CD4-positive, alpha-beta T cell treated with Interleukin-4 for 4 hours (primary cell): ENCODE results near the gene AURKA.

Source experiments
- DNase-seq: peaks from one replicate; pipeline ENCODE4 v3.0.0-alpha.2; 2020

Gene AURKA

DNA sequence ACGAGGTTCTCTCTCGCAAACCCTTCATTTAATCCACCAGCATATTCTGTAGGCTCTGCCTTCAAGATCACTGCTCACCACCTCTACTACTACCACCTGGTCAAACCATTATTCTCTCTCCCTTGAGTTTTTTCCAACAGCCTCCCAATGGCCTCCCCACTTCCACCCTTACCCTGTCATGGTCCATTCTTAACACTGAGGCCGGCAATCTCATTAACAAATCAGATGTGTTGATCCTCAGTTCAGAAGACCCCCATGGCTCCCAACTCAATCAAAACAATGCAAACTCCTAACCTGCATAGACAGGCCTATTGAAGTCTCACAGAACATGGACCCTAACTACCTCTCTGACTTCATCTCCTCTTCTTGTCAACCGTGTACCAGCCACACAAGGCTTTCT, 2.2 kb downstream of the AURKA start:
- no peak for DNase-seq

- DNase-seq = no peak
Observed at GRCh38 chr20:56388882-56389281, 3.1 kb downstream of the AURKA start.

DNA sequence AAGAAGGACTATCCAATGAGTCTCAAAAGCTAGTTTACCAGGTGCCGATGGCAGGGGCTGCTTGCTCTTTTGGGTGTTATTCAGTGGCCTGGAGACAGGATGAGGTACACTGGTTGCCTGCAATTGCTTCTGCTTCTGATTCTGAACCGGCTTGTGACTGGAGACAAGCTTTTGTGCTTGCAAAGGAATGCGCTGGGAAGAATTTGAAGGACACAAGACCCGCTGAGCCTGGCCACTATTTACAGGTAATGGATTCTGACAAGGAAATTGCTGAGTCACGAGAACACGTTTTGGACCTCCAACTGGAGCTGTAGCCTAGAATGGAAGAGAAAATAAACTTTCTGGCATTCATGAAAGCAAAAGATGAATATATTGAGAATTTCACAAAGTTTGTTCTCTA, 5.8 kb downstream of the AURKA start:
- DNase-seq = no peak

- DNase-seq = no peak
Observed at GRCh38 chr20:56385130-56385529, 6.9 kb downstream of the AURKA start.

- no peak for DNase-seq
Observed at GRCh38 chr20:56383334-56383733, 8.7 kb downstream of the AURKA start.

GRCh38 chr20:56382696-56383095, 9.3 kb downstream of the AURKA start:
- DNase-seq = no peak

DNA sequence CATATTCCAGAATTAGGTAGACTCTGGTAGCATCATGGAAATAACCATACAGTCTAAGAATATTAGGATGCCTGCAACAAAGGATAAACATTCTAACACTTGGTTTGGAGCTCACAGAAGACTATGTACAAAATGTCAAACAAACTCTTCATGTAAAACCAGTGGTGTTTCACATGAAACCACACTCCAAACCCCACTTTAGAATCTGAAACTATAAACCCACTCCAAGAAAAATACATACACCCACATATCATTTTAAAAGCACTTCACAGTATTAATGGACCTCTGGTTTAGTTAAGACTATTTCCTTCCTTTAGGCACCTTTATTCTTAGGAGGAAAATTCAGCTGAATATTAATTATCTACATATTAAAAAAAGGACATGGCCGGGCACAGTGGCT, 10.5 kb downstream of the AURKA start:
- no peak for DNase-seq

DNA sequence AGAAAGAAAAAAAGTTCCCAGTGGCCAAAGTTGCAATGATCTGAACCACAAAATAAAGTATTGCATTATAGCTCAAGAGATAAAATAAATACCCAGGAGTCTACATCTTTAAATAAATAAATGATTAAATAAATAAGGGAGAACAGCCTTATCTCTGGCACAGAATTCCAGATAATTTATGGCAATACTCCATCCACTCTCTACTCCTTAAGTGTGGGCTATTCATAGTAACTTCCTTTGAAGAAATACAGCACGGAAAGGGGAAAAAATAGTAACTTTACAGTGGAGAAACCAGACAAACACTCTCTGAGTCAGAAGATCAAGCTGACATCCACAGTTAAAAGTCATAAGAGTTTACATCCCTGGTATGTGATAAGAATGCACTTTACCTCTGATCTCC, 11.6 kb downstream of the AURKA start:
- no peak for DNase-seq

GRCh38 chr20:56378386-56378785, 13.6 kb downstream of the AURKA start:
- no peak for DNase-seq

- DNase-seq = no peak
Observed at GRCh38 chr20:56376331-56376730, 15.7 kb downstream of the AURKA start.

DNA sequence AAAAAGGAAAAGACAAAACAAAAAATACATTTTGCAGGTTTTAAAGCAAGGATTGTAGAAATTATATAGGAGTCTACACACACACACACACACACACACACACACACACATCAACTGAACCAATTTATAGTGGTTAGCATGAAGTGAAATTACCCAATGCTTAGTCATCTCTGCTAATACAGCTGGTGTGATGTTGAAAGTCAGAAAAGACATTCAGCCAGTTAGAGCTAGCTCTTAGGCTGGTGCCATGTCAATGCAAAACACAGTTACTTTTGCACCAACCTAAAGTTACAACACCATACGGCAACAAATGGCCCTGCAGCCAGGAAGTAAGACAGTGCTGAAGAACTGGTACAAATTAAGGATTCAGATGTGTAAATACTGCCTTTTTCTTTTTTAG, 18.1 kb downstream of the AURKA start:
- DNase-seq = peak; percentile 47

- no peak for DNase-seq
Observed at GRCh38 chr20:56372850-56373249, 19.2 kb downstream of the AURKA start.

- no peak for DNase-seq
Observed at GRCh38 chr20:56371977-56372376, 20.0 kb downstream of the AURKA start.

GRCh38 chr20:56369179-56369578, 22.8 kb downstream of the AURKA start:
- DNase-seq = no peak

DNA sequence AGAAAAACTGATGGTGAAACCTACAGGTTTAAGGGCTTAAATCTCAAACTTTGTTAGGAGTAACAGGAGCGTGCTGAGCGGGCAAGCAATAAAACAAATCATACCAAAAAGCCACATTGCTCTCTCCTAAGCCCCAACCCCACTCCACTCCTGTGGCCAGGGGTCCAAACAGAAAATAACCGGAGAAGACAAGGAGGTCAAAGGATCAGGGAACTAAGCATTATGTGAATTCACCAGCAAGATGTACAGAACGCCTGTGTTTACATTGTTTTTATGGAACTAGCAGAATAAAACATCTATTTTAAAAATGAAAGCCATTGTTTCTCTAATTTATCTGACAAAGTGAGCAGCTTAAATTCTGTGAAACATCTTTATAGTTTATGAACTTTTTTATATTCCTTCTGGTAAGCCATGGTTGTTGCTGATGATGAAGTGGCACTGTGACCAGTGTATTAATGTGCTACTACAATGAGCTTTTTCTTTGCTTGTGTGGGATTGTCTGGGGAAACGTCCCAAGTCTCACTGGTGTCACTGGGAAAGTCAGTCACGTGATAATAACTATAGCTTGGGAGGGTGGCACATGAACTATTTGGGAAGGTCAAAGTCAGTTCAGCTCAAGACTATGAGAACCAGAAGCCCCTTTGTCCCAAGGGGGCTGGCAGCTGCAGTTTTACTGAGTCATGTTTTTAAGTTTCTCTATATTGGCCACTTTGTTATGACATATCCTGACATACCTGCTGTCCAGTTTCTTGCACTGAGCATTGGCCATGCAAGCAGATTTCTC, 23.5 kb downstream of the AURKA start:
- no peak for DNase-seq

DNA sequence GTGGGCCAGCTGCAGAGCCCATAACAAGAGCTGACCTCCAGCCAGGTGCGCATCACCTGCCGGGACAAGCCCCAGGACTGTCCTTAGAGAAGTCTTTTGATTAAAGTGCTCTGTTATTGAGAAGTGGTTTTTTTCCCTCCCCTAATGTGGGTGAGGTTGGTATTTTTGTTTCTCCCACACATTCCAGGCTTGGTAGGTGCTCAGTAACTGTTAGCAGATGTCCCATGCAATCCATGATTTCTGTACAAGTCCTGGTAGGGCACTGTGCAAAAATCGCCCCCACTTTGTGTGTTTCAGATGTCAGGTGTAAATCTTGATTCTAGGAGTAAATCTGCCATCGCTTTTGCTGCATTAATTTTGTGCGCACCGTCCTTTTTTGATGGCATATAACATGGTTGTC, 28.5 kb downstream of the AURKA start:
- no peak for DNase-seq

DNA sequence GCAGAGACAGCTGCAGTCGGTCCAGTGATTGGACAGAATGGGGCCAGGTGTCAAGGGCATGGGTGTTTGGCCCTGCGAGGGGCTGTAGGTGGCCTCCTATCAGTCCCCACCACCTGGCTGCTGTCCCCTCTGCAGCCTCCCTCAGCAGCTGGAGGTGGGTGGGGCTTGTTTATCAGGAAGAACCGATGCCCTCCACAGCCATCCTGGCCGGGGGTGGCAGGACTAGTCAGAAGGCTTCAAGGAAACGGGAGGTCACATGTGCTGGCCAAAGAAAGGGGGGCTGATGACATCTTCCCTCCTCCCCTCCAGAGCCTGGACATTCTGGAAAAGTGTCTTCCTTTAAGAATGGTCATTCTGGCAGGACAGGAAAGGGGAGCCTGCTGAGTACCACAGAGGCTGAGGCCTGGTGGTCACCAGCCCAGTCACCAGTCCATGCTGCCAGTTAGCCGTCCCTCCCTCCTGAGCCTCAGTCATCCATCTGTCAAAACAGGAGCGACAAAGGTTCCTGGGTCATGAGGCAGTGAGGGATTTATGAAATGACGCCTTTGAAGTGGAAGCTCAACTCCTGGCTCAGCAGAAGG, 29.1 kb downstream of the AURKA start:
- no peak for DNase-seq

GRCh38 chr20:56361900-56362299, 30.1 kb downstream of the AURKA start:
- no peak for DNase-seq

GRCh38 chr20:56360908-56361205, 31.2 kb downstream of the AURKA start:
- DNase-seq = no peak

- no peak for DNase-seq
Observed at GRCh38 chr20:56360133-56360907, 31.7 kb downstream of the AURKA start.

DNA sequence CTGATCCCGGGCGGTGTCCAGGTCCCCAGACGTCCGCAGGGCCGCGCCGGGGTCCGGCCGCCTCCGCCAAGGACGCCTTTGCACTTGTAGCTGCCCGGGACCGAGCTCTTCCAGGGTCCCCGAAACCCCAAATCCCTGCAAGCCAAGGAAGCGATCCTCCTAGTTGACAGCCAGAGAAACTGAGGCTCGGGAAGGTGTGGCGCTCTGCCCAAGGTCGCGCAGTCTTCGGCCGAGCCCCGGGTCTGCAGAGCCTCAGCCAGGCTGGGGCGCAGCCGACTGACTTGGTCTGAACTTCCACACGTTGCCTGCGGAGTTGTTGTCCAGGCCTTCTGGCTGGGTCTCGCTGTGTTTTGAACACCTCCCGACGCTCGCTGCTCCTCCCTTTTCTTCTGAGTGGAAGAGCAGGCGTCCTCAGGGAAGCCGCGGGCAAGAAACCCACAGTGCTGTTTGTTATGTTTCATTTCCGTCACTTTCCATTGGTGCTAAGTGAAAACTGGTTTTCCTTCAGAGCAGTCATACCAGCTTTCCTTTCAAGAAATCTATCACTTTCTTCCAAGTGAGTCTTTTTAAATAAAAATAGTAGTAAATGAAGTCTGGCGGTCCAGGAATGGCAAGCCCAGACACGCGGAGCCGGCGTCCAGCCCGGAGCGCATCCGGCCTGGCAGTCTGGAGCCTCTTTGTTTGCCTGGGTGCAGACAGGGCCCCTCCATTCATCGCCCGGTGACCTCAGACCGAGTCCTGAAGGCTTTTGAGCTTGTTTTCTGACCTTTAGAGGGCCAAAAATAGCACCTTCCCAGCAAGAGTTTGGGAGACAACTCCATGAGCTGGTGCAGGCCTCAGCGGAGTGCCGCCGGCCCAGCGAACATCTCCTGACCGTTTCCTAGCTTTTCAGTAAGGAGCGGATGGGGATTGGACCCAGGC, 32.5 kb downstream of the AURKA start:
- DNase-seq = no peak

- DNase-seq = peak; percentile 81
Observed at GRCh38 chr20:56358600-56359211, 33.3 kb downstream of the AURKA start, which contains the start of gene FAM210B. Gene FAM210B, plus strand, starts transcription at chr20:56358974. Its CDS starts 32 bp downstream, at chr20:56359006.

DNA sequence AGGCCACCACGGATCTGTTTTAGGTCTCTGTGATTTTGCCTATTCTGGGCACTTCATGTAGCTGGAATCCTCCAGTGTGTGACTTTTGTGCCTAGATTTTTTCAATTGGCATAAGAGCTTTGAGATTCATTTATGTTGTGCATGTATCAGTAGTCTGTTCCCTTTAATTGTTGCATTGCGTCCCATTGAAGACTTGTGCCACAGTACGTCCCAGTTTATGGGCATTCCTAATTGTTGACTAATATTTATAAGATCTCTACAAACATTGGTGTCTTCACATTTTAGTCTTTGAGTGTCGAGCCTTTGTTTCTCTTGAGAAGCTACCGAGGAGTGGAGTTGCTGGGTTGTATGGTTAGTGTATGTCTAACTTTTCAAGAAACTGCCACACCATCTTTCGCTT, 33.9 kb downstream of the AURKA start:
- DNase-seq = no peak
